Osteoblast (primary cell): ENCODE results near the gene PRKCE. TPM values are rescaled to one million over a fixed set of nuclear protein-coding genes. Genes with fewer than 3 reads are reported as not detected.

ENCODE experiments used
- DNase-seq: peaks from one replicate; pipeline ENCODE4 v3.0.0; 2011; ENCODE audit warnings: low spot score, mixed read lengths; ENCODE audit not compliant: insufficient read length; ENCODE audit errors: missing footprints
- H2AFZ ChIP-seq: 2 replicates; pipeline ENCODE4 v1.6.0; 2011; ENCODE audit warnings: mild to moderate bottlenecking, low read length
- H3K27ac ChIP-seq: 2 replicates; pipeline ENCODE4 v1.5.1; 2011; ENCODE audit warnings: mild to moderate bottlenecking, low read depth, low read length, moderate library complexity
- H3K27me3 ChIP-seq: 2 replicates; pipeline ENCODE4 v1.6.0; 2012; ENCODE audit warnings: mild to moderate bottlenecking, control low read depth, inconsistent platforms, low read length, moderate library complexity; ENCODE audit not compliant: insufficient read depth
- H3K36me3 ChIP-seq: 2 replicates; pipeline ENCODE4 v1.5.1; 2011; ENCODE audit warnings: mild to moderate bottlenecking, low read length, control low read depth, moderate library complexity; ENCODE audit not compliant: insufficient read depth
- H3K4me1 ChIP-seq: 2 replicates; pipeline ENCODE4 v1.5.1; 2011; ENCODE audit warnings: mild to moderate bottlenecking, low read length, control low read depth, moderate library complexity; ENCODE audit not compliant: insufficient read depth
- H3K4me2 ChIP-seq: 2 replicates; pipeline ENCODE4 v1.6.0; 2011; ENCODE audit warnings: mild to moderate bottlenecking, low read length; ENCODE audit not compliant: insufficient read depth
- H3K4me3 ChIP-seq: fragments of 200-600 bp; sonication (generic); 3 replicates; pipeline ENCODE4 v1.5.1; 2012; ENCODE audit warnings: mild to moderate bottlenecking, low read length, inconsistent platforms; ENCODE audit not compliant: insufficient read depth
- H3K79me2 ChIP-seq: 2 replicates; pipeline ENCODE4 v1.6.0; 2012; ENCODE audit warnings: mild to moderate bottlenecking, low read length, control low read depth, inconsistent platforms; ENCODE audit not compliant: insufficient read depth
- H3K9me3 ChIP-seq: 2 replicates; pipeline ENCODE4 v1.5.1; 2011; ENCODE audit warnings: low read depth, low read length, control low read depth
- H4K20me1 ChIP-seq: 2 replicates; pipeline ENCODE4 v1.6.0; 2012; ENCODE audit warnings: mild to moderate bottlenecking, low read length, control low read depth; ENCODE audit not compliant: insufficient read depth
- total RNA-seq: library from RNA; depleted of rRNA; stranded (reverse); fragments of >200 nt; gene quantifications from 2 replicates; pipeline ENCODE4 v1.2.3, GENCODE V29; 2012
- TF ChIP-seq, protein P1 (sequence below): IDR thresholded peaks from 2 replicates; pipeline ENCODE4 v1.5.1; 2011; ENCODE audit warnings: mild to moderate bottlenecking, low read depth, low read length, moderate library complexity; ENCODE audit errors: extremely low read depth

PRKCE gene
- total RNA-seq, 1 donor, result 22.1 TPM

DNA sequence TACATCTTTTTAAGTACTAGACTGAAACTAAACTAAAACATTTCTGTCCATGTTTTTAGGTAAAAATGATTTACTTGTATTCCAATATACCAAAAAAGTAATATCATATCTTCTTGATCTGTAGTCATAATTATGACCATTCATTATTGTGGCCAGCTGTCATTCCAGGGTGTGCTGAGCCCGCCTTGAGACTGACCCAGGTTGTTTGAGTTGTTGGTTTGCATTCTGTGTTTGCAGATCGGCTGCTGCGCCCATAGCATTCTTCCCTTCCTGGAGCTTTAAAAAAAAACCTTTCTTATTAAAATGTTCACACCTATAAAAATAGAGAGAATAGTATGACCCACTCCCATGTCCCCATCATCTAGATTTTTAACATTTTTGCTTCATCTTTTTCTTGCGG is 101.9 kb downstream of the PRKCE start:
- Histone ChIP-seq H3K79me2 (no peaks in the 10 kb centered on the region), H3K4me1 (peaks cover 10% of the 10 kb centered on the region), H3K9me3 (no peaks in the 10 kb centered on the region), H4K20me1 (peaks cover 23% of the 10 kb centered on the region), H3K4me2 (no peak overlapping the region), H3K4me3 (no peak overlapping the region), H3K27ac (no peak overlapping the region), H2AFZ (no peak overlapping the region), H3K36me3 (no peaks in the 10 kb centered on the region), H3K27me3 (no peaks in the 10 kb centered on the region)
- TF ChIP-seq, protein P1, sequence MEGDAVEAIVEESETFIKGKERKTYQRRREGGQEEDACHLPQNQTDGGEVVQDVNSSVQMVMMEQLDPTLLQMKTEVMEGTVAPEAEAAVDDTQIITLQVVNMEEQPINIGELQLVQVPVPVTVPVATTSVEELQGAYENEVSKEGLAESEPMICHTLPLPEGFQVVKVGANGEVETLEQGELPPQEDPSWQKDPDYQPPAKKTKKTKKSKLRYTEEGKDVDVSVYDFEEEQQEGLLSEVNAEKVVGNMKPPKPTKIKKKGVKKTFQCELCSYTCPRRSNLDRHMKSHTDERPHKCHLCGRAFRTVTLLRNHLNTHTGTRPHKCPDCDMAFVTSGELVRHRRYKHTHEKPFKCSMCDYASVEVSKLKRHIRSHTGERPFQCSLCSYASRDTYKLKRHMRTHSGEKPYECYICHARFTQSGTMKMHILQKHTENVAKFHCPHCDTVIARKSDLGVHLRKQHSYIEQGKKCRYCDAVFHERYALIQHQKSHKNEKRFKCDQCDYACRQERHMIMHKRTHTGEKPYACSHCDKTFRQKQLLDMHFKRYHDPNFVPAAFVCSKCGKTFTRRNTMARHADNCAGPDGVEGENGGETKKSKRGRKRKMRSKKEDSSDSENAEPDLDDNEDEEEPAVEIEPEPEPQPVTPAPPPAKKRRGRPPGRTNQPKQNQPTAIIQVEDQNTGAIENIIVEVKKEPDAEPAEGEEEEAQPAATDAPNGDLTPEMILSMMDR, result no peak
- no peak for DNase-seq

DNA sequence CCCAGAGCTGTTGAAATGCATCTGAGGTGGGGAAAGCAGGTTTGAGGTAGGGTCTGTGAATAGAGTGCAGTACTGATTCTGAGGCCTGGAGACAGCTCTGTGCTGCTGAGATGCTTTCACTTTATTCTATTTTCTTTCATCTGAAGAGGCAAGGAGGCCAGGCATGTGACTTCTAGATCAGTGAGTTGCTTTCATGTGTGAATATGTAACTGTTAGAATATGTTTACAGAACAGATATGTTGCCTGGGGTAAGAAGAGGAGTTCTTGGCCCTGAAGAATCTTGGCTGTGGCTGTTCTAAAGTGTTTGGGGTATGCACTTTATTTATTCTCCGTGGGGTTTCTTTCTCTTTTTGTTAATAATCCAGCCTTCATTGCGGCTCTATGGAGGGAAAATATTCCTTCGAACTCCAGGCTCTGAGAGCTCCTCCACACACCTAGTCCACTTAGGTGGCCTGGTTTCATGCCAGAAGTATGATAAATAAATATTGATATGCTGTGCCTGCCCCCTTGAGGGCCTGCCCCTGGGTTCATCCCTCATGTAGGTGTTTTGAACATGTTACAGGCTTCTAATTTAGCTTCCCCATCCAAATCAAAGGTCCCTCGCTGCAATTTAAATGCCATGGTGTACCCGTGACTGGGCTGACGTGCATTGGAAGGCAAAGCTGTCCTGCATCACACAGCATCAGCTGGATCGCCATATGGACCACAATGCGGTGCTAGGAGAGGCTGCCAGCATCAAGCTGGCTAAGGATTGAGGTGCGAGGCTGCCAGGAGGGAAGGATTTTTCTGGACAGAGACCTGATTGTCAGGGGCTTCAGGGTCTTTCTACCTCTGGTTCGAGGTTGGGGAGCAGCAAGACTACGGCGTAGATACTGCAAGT is 102.9 kb downstream of the PRKCE start:
- H2AFZ ChIP-seq, result no peak overlapping the region
- H3K4me2 ChIP-seq, result no peak overlapping the region
- no peaks in the 10 kb centered on the region for H3K36me3 ChIP-seq
- no peak overlapping the region for H3K27ac ChIP-seq
- TF ChIP-seq, protein P1, result no peak
- no peak for DNase-seq
- peaks cover 25% of the 10 kb centered on the region for H4K20me1 ChIP-seq
- no peak overlapping the region for H3K4me3 ChIP-seq
- no peaks in the 10 kb centered on the region for H3K27me3 ChIP-seq
- peaks cover 15% of the 10 kb centered on the region for H3K4me1 ChIP-seq
- H3K79me2 ChIP-seq, result no peaks in the 10 kb centered on the region
- H3K9me3 ChIP-seq, result no peaks in the 10 kb centered on the region

DNA sequence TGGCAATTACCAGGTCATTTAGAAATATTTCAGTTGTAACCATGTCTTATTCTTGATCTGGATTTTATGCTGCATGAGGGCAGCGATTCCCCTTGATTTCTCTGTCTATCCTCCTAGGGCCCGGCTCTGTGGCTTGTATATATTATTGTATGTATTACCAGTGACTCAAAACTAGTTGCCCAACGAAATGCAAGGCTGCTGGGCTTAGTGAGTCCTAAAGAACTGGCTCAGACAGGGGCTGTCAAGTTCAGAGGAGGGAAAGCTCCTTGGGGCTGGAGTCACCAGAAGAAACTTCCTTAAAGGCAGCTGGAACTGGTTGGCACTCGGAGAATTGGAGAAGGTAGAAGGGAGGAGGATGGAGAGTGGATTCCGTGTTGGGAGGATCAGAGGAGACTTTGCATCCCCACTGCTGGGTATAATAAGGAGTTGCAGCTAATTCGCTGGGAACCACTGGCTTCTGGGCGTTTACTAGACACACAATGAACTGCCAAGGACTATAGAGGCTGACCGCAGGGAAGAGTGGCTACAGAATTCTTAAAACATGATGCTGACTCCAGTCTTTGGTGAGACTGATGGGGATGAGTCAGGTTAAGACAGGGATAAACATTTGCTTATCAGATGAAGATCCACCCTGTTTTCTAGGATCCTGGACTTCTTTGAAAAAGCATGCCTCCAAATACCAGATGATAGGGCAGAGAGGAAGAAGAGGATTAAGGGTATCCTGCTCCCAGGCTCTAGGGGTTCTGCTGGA is 104.3 kb downstream of the PRKCE start:
- TF ChIP-seq, protein P1, result no peak
- no peak overlapping the region for H2AFZ ChIP-seq
- H3K27ac ChIP-seq, result peak overlapping the region; percentile 65
- DNase-seq, result peak; percentile 92
- H3K4me2 ChIP-seq, result peak overlapping the region; percentile 43
- H4K20me1 ChIP-seq, result peaks cover 24% of the 10 kb centered on the region
- no peaks in the 10 kb centered on the region for H3K79me2 ChIP-seq
- no peak overlapping the region for H3K4me3 ChIP-seq
- H3K4me1 ChIP-seq, result peaks cover 21% of the 10 kb centered on the region
- H3K27me3 ChIP-seq, result no peaks in the 10 kb centered on the region
- no peaks in the 10 kb centered on the region for H3K9me3 ChIP-seq
- no peaks in the 10 kb centered on the region for H3K36me3 ChIP-seq

DNA sequence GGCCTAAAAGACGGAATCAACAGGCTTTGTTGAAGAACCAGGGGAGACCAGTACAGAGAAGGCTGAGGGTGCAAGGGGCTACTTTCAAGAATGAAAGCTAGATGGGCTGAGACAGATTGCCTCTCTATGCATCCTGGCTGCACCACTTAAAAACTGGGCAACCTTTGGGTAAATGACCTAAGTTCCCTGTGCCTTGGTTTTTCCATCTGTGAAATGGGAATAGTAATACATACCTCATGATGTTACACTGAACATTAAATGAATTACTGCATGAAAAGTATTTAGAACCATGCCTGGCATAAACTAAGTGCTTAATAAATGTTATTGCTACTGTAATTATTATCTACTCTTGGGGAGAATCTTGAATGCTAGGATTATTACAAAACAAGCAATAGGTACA is 106.5 kb downstream of the PRKCE start:
- no peak overlapping the region for H2AFZ ChIP-seq
- no peaks in the 10 kb centered on the region for H3K79me2 ChIP-seq
- no peak overlapping the region for H3K27ac ChIP-seq
- H3K4me3 ChIP-seq, result no peak overlapping the region
- no peaks in the 10 kb centered on the region for H3K27me3 ChIP-seq
- TF ChIP-seq, protein P1, result no peak
- no peak for DNase-seq
- no peaks in the 10 kb centered on the region for H3K36me3 ChIP-seq
- no peak overlapping the region for H3K4me2 ChIP-seq
- peaks cover 22% of the 10 kb centered on the region for H4K20me1 ChIP-seq
- no peaks in the 10 kb centered on the region for H3K9me3 ChIP-seq
- peaks cover 21% of the 10 kb centered on the region for H3K4me1 ChIP-seq
